Natural killer cell (primary cell): Measurements from ENCODE around the gene GSAP. TPM values are rescaled to one million over a fixed set of nuclear protein-coding genes. Genes with fewer than 3 reads are reported as not detected.
"Not testable (repeated sequence)": the region's sequence is repeated elsewhere in the genome, so short reads cannot be mapped to it uniquely, and the experiment has no call there.

Experiments used
- ATAC-seq, 3 donors: fragments of 150-1000 bp in 2 of 3; fragments of 200-7000 bp in 1 of 3; cut with Tn5 transposase; 1 replicate in 1 of 3; 2 replicates in 2 of 3; pipeline ENCODE4 v1.10.0; 2021; ENCODE audit warnings: mild to moderate bottlenecking in 2 of 3, moderate library complexity in 2 of 3
- DNase-seq, 2 donors: peaks; one replicate each; pipeline versions ENCODE4 v3.0.0 to v3.0.0-alpha.2; 2013 to 2021; ENCODE audit warnings: mixed read lengths in 1 of 2
- H3K27ac ChIP-seq: one replicate; pipeline ENCODE4 v1.5.1; 2013; ENCODE audit warnings: mild to moderate bottlenecking, low read length
- H3K27me3 ChIP-seq: one replicate; pipeline ENCODE4 v1.6.1; 2013; ENCODE audit warnings: low read length; ENCODE audit not compliant: control insufficient read depth, insufficient read depth
- H3K36me3 ChIP-seq: one replicate; pipeline ENCODE4 v1.6.1; 2013; ENCODE audit warnings: low read length; ENCODE audit not compliant: control insufficient read depth, insufficient read depth
- H3K4me1 ChIP-seq: one replicate; pipeline ENCODE4 v1.6.1; 2013; ENCODE audit warnings: low read length; ENCODE audit not compliant: control insufficient read depth, insufficient read depth
- H3K4me3 ChIP-seq: one replicate; pipeline ENCODE4 v1.5.1; 2013; ENCODE audit warnings: low read length
- H3K9me3 ChIP-seq: one replicate; pipeline ENCODE4 v1.6.1; 2013; ENCODE audit warnings: low read length; ENCODE audit not compliant: control insufficient read depth, insufficient read depth
- H3K27ac Mint-ChIP-seq, 2 donors: one replicate each; pipeline ENCODE4 v1.8.0; 2022; ENCODE audit warnings: mild to moderate bottlenecking in 2 of 2, mixed read lengths in 2 of 2, moderate library complexity in 1 of 2
- H3K27me3 Mint-ChIP-seq, 2 donors: one replicate each; pipeline ENCODE4 v1.8.0; 2022; ENCODE audit warnings: low read depth in 2 of 2, mixed read lengths in 2 of 2
- H3K36me3 Mint-ChIP-seq: one replicate; pipeline ENCODE4 v1.8.0; 2022; ENCODE audit warnings: mixed read lengths
- H3K4me1 Mint-ChIP-seq, 2 donors: one replicate each; pipeline ENCODE4 v1.8.0; 2022; ENCODE audit warnings: mixed read lengths in 2 of 2
- H3K4me3 Mint-ChIP-seq: one replicate; pipeline ENCODE4 v1.8.0; 2022; ENCODE audit warnings: mild to moderate bottlenecking, moderate library complexity, mixed read lengths
- H3K9me3 Mint-ChIP-seq, 2 donors: one replicate each; pipeline ENCODE4 v1.8.0; 2022; ENCODE audit warnings: mixed read lengths in 2 of 2
- CTCF ChIP-seq: fragments of 200-600 bp; IDR thresholded peaks from one replicate; pipeline ENCODE4 v1.8.0; 2022; ENCODE audit warnings: antibody characterized with exemption
- WGBS: methylation state at CpG from one replicate; pipeline ENCODE4 v1.1.7; 2013; ENCODE audit warnings: missing lambda C conversion rate; ENCODE audit not compliant: insufficient coverage; 5-methylcytosine and 5-hydroxymethylcytosine counted together
- intact Hi-C: fragments of 100-400 bp; cut with micrococcal nuclease; formaldehyde crosslinking; loops from one replicate; pipeline ENCODE4 v1.14.2; 2022
- total RNA-seq, 4 donors: library from RNA; stranded (reverse); fragments of 120-200 nt in 1 of 4; gene quantifications; one replicate each; pipeline versions ENCODE4 v1.2.3 to v1.2.4, GENCODE V29; 2013 to 2022

GSAP gene, protein sequence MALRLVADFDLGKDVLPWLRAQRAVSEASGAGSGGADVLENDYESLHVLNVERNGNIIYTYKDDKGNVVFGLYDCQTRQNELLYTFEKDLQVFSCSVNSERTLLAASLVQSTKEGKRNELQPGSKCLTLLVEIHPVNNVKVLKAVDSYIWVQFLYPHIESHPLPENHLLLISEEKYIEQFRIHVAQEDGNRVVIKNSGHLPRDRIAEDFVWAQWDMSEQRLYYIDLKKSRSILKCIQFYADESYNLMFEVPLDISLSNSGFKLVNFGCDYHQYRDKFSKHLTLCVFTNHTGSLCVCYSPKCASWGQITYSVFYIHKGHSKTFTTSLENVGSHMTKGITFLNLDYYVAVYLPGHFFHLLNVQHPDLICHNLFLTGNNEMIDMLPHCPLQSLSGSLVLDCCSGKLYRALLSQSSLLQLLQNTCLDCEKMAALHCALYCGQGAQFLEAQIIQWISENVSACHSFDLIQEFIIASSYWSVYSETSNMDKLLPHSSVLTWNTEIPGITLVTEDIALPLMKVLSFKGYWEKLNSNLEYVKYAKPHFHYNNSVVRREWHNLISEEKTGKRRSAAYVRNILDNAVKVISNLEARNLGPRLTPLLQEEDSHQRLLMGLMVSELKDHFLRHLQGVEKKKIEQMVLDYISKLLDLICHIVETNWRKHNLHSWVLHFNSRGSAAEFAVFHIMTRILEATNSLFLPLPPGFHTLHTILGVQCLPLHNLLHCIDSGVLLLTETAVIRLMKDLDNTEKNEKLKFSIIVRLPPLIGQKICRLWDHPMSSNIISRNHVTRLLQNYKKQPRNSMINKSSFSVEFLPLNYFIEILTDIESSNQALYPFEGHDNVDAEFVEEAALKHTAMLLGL
- 100 to 1,000 TPM; 202 to 302 (median 301) TPM for total RNA-seq
- total RNA-seq (2013), result 214 TPM

DNA sequence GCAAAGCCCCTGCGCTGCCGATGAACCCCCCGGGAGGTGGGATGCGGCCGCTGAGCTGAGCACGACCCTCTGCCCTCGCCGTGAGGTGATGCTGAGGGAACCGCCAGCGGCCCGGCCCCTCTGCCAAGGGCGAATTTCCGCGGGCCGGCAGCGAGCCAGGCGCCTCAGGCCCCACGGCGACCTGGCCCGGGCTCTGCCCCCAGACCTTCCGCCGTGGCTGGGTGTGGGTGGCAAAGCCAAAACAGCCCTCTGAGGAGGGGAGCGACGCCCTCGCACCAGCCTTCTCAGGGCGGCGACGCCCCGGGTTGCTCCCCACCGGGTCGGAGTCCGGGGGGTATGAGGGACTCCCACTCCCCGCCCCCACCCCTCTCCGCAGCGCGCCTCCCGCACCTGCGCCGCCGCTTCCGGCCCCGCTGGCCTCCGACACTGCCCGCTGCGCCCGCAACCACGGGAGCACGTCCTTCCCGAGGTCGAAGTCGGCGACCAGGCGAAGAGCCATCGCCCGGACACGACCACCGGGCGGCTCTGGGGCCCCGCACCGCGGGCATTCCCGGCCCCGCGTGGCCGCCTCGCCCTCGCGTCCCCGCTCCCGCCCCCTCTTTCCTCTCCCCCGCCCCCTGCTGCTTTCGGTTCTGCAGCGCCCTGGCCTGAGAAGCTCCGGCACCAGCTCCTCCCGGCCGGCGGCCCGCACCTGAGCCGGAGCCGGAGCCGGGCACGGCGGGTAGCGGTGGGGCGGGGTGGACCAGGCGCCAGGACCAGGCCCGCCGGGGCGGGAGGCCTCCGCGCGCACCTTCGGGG, at the start of gene GSAP:
TSS of gene GSAP (minus strand) at position 527 of the 798 bp plus-strand sequence. CDS start at position 499, 28 bp downstream.
- peaks cover 63 to 70% of the 10 kb centered on the region in 2 donors for H3K4me1 Mint-ChIP-seq

GRCh38 chr7:77465256-77465655, 49.1 kb upstream of the GSAP start:
- Mint-ChIP-seq H3K36me3 (no peaks in the 10 kb centered on the region), H3K4me1 (peaks cover 8 to 9% of the 10 kb centered on the region in 2 donors), H3K27ac (no peak overlapping the region), H3K9me3 (peaks cover 3% of the 10 kb centered on the region in 2 donors), H3K4me3 (no peak overlapping the region), H3K27me3 (no peaks in the 10 kb centered on the region)
- no peak for DNase-seq
- intact Hi-C loops, result no loop called here
- Histone ChIP-seq H3K36me3 (no peaks in the 10 kb centered on the region), H3K9me3 (no peaks in the 10 kb centered on the region), H3K27me3 (no peaks in the 10 kb centered on the region), H3K27ac (no peak overlapping the region), H3K4me3 (no peak overlapping the region), H3K4me1 (no peaks in the 10 kb centered on the region)
- WGBS, result no CpG with 5 or more reads among the region's 1 CpG
- ATAC-seq, result no peak
- TF ChIP-seq CTCF, result no peak

More for the DNA sequence above, at the start of gene GSAP:
- H3K27me3 Mint-ChIP-seq, result no peaks in the 10 kb centered on the region
- DNase-seq (peak; percentile 57 to 74), ATAC-seq (peak; percentile 68 to 82 (median 72))
- peak within 1 kb of the TSS; percentile 89 for H3K4me3 Mint-ChIP-seq
- no peaks in the 10 kb centered on the region for H3K9me3 Mint-ChIP-seq
- TF ChIP-seq CTCF, result no peak
- WGBS, result under 1% methylated on average over 91 of the region's 93 CpGs
- H3K4me3 ChIP-seq, result peak within 1 kb of the TSS; percentile 84
- H3K27ac ChIP-seq, result peak within 1 kb of the TSS; percentile 96
- H3K36me3 Mint-ChIP-seq, result no peaks in the 10 kb centered on the region
- H3K36me3 ChIP-seq, result no peaks in the 10 kb centered on the region
- H3K27ac Mint-ChIP-seq, result peak within 1 kb of the TSS; percentile 95 to 99
- no peaks in the 10 kb centered on the region for H3K9me3 ChIP-seq
- intact Hi-C loops, result loop anchor here (1.0 to 2.0 kb wide), 3 partner anchors 12 to 151 kb away; no protein-coding TSS in a partner anchor
- H3K4me1 ChIP-seq, result peaks cover 24% of the 10 kb centered on the region
- H3K27me3 ChIP-seq, result no peaks in the 10 kb centered on the region

DNA sequence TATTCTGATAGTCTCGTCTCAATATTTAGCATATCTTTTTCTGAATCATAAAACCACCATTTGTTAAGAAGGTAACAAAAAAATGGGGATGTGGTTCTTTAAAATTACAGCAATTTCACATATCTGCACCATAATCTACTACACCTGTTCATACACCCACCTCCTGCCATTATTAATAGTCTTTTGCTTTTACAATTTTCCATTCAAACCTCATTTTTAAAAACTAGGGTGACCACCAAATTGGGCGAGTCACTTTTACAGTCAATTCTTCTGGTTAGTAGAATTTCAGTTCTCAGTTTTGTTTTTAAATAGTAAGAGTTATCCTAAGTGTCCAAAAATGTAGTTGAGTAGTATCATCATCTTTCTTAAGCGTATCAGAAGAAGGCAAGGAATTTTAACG, 48.4 kb upstream of the GSAP start:
- H3K9me3 Mint-ChIP-seq, result peaks cover 3% of the 10 kb centered on the region in 2 donors
- 83% methylated on average over 3 of the region's 4 CpGs for WGBS
- no peak for TF ChIP-seq CTCF
- no peaks in the 10 kb centered on the region for H3K36me3 Mint-ChIP-seq
- intact Hi-C loops, result no loop called here
- Histone ChIP-seq H3K27me3 (no peaks in the 10 kb centered on the region), H3K27ac (no peak overlapping the region), H3K9me3 (no peaks in the 10 kb centered on the region), H3K4me1 (no peaks in the 10 kb centered on the region), H3K36me3 (no peaks in the 10 kb centered on the region), H3K4me3 (no peak overlapping the region)
- H3K27ac Mint-ChIP-seq, result no peak overlapping the region
- H3K4me1 Mint-ChIP-seq, result peaks cover 9 to 14% of the 10 kb centered on the region in 2 donors
- H3K4me3 Mint-ChIP-seq, result no peak overlapping the region
- DNase-seq, result no peak
- H3K27me3 Mint-ChIP-seq, result no peaks in the 10 kb centered on the region
- no peak for ATAC-seq

DNA sequence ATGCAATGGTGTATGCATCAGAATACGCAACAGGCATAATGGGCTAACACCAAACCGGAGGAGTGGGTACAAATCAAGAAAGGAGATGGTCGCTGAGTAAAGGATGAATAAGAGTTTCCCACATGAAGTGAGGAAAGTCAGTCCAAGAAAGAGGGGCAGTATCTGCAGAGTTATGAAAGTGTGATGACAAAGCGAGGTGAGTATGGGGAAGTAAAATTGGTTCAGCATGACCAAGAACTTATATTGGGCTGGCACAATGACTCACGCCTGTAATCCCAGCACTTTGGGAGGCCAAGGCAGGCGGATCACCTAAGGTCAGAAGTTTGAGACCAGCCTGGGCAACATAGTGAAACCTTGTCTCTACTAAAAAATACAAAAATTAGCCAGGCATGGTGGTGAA, 47.5 kb upstream of the GSAP start:
- H3K27ac Mint-ChIP-seq, H3K27me3 ChIP-seq, H3K4me3 ChIP-seq, DNase-seq, H3K4me1 ChIP-seq, H3K9me3 Mint-ChIP-seq, H3K4me3 Mint-ChIP-seq, H3K9me3 ChIP-seq, H3K27me3 Mint-ChIP-seq, H3K27ac ChIP-seq, H3K36me3 ChIP-seq, H3K36me3 Mint-ChIP-seq, intact Hi-C loops: not testable (repeated sequence)
- WGBS, result 74% methylated on average over 6 of the region's 6 CpGs
- peak in 1 of 3 donors; percentile 50 for ATAC-seq
- H3K4me1 Mint-ChIP-seq, result peaks cover 12 to 17% of the 10 kb centered on the region in 2 donors
